HG03575 (cell line): ENCODE data around the gene PRL.

ENCODE experiments used
- ATAC-seq: cut with Tn5 transposase; IDR thresholded peaks from one replicate; pipeline ENCODE4 v1.9.1; 2021; ENCODE audit not compliant: unreplicated experiment, insufficient number of reproducible peaks, low FRiP score; ENCODE audit errors: extremely low read depth

The PRL gene

GRCh38 chr6:22239261-22239921 is 57.4 kb downstream of the PRL start:
- no peak for ATAC-seq

DNA sequence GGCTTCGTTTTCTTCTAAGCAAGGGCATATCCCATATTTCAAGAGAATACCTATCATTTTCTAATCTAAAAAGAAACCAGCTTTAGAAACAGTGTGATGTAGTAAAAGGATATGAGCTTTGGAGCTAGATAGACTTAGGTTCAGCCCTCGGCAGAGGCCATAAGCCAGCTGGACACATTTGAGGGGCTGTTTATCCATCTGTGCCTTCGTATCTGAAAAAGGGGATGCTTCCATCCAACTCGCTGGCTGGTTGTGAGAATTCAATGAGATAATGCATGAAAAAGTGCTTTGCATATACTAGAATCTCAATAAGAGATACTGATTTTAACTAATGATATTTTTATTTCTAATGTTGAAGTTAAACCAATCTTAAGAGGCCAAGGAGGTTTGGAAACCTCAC is 58.0 kb downstream of the PRL start:
- no peak for ATAC-seq

DNA sequence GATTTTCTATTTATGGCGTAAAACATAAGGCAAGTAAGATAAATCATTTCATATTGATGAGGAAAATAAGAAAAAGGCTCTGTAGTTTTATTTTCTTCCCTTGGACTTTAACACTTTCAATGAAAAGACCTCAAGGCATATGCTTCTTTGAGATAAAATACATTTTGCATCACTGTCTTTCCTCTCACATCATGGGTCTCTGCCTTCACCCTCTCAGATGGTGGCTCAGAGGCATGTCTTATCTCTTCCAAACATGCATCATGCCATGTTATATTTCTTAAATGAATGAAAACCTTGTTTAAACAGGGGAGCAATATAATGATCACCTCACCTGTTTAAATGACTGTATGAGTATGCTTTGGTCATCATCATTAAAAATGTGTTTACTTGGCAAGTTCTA is 59.3 kb downstream of the PRL start:
- ATAC-seq = no peak
